DND-41 (cell line): ENCODE results near the gene SNX14.

Source experiments
- EZH2 ChIP-seq: IDR thresholded peaks from 3 replicates; pipeline ENCODE4 v1.6.1; 2012; ENCODE audit warnings: borderline replicate concordance, low read depth, mild to moderate bottlenecking, moderate library complexity, low read length, inconsistent platforms; ENCODE audit not compliant: severe bottlenecking
- TF ChIP-seq, protein P1 (sequence below): IDR thresholded peaks from 2 replicates; pipeline ENCODE4 v1.5.1; 2012; ENCODE audit warnings: borderline replicate concordance, low read length, moderate library complexity, mild to moderate bottlenecking; ENCODE audit not compliant: poor library complexity, severe bottlenecking; ENCODE audit errors: extremely low read depth

DNA sequence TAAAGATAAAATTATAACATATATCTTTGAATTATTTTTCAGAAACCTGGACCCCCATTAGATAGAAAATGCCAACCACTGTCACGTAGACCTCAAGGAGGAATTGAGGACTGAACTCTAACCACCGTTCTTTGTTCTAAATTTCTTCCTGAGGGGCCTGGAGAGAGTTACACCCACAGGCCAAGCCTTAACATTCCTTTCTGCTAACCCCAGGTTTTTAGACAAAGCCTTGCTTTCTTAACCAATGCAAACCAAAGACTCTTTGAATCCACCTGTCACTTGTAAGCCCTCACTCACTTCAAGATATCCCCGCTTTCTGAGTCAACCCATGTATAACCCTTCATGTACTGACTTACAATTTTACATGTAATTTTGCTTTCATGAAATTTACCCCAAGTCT lies 41.0 kb downstream of the SNX14 start:
- TF ChIP-seq, protein P1, sequence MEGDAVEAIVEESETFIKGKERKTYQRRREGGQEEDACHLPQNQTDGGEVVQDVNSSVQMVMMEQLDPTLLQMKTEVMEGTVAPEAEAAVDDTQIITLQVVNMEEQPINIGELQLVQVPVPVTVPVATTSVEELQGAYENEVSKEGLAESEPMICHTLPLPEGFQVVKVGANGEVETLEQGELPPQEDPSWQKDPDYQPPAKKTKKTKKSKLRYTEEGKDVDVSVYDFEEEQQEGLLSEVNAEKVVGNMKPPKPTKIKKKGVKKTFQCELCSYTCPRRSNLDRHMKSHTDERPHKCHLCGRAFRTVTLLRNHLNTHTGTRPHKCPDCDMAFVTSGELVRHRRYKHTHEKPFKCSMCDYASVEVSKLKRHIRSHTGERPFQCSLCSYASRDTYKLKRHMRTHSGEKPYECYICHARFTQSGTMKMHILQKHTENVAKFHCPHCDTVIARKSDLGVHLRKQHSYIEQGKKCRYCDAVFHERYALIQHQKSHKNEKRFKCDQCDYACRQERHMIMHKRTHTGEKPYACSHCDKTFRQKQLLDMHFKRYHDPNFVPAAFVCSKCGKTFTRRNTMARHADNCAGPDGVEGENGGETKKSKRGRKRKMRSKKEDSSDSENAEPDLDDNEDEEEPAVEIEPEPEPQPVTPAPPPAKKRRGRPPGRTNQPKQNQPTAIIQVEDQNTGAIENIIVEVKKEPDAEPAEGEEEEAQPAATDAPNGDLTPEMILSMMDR, result no peak
- TF ChIP-seq EZH2, result no peak
